ENCODE data around the gene SLC27A1.
A peak's percentile ranks its signal among the peaks of the same experiment; 100 is the strongest.

The SLC27A1 gene

DNA sequence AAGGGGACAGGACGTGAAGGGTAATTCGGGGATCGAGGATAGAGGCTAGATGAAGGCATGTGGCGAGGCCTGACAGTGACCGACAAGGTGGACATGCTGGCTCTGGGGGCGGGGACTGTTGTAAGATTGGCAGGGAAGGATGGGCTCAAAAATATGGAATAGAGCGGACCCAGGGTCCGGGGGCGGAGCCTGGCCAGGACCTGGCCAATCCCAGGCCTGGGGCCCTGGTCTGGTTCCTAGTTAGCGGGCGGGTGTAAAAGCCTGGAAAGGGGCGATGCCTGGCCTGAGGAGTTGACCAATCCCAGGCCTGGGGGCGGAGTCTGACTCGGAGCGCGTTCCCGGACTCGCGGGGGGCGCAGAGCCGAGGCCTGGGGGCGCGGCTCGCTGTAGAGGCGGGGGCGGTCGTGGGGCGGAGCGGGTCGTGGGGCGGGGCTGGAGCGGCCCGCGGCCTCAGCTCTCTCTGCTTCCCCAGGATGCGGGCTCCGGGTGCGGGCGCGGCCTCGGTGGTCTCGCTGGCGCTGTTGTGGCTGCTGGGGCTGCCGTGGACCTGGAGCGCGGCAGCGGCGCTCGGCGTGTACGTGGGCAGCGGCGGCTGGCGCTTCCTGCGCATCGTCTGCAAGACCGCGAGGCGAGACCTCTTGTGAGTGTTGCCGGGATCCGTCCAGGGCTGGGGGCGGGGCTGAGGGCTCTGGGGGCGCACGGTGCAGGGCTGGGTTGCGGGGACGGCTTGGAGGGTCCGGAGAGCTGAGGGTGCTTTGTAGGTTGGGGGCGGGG, at the start of gene SLC27A1:
Gene SLC27A1 (plus strand): TSS at position 457 of the 774 bp plus-strand sequence. CDS start 17 bp downstream, at position 474.
- peak; percentile 94 for DNase-seq

- DNase-seq, result no peak
These were observed 48.4 kb upstream of the SLC27A1 start for GRCh38 chr19:17421942-17422341.

- DNase-seq, result no peak
These were observed 46.7 kb upstream of the SLC27A1 start for GRCh38 chr19:17423429-17424208.

- DNase-seq, result peak; percentile 29
These were observed 45.5 kb upstream of the SLC27A1 start for GRCh38 chr19:17424743-17425365.

DNA sequence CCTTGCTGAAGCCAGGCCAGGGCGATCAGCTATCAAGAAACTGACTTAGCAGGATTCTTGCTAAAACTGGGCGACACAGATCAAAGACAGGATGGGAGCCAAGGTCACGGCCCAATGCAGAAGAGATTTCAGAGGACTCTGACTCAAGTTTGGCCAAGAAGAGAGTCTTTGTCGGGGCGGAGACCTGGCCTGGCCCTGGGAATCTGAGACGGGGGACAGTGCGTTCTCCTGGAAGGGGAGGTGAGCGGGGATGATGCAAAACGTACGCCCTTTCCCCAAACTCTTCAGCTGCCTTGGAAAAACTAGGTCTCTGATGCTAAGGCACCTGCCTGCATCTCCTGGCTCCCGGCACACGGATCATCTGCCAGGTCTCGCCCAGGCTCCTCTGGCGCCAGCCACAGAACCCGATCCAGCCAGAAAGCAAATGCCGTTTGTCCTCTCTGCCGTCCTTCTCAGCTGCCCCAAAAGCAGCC, 40.6 kb upstream of the SLC27A1 start:
- DNase-seq, result no peak

DNA sequence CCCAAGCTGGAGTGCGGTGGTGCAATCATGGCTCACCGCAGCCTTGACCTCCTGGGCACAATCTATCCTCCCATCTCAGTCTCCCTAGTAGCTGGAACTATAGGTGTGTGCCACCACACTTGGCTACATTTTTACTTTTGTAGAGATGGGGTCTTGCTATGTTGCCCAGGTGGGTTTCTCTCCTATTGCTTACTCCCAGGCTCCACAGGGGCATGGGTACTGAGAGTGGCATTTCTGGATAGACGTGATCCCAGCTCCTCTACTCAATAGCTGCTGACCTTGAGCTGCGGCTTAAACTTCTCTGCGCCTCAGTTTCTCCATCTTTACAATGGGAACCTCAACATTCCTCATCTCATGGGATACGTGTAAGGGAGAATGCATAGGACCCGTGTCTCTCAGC, 38.9 kb upstream of the SLC27A1 start:
- no peak for DNase-seq

DNA sequence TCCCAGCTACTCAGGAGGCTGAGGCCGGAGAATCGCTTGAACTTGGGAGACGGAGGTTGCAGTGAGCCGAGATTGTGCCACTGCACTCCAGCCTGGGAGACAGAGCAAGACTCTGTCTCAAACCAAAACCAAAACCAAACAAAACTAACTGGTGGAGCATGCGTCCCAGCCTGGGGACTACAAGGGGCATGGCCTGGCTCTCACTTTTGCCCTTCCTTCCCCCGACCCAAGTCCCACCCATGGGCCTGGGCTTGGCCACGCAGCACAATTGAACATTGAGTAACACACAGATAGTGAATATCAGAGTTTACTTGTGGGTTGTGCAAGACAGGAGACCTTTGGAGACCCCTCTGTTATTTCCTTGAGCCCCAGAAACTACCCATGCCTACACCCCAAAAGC, 35.1 kb upstream of the SLC27A1 start:
- DNase-seq, result no peak

DNA sequence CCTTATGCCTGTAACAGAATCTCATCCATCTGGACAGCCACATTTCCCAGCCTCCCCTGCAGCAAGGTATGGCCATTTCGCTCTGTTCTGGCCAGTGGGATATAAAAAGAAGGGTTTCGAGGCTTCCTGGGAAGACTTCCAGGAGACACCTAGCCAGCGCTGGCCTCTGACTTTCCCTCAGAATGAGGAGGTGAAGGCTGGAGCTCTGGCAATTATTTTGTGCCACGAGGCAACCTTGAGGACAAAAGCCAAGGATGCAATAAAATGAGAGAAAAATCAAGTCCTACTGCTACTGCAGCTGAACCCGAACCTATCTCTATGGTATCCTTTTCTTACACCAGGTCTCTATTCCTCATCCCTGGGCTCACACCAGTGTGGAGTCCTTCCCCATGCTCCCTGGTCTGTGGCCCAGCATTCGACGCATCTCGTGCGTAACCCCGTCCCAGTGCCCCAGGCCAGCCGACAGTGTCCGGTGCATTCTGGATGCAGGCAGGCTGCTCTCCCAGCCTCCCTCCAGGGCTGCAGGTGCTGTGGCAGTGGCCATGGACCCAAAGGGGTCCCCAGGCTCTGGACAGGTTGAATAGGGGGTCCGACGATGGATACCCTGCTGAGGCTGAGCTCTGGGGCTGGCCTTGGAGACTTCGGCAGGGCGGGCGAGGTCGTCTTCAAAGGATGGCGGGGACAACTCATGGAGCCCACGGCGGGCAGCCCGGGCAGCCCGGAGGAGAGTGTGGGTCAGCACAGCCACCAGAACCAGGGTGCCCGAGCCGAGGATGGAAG, 34.0 kb upstream of the SLC27A1 start:
- DNase-seq, result no peak

DNA sequence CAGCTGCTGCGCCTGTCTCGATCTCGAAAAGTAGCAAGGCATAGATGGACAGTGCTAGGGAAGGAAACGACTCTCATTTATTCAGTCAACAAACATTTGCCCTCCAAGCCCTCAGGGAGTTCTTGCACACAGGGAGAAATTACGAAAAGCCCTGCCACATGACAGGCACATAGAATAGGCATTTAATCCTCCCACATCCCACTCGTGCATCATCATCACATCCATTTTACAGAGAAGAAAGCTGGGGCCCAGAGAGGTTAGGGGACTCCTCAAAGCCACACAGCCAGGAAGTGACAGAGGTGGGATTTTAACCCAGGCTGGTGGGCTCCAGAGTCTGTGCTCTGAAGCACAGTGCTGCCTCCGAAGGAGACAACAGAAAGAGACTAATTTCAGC, 33.5 kb upstream of the SLC27A1 start:
- no peak for DNase-seq

DNA sequence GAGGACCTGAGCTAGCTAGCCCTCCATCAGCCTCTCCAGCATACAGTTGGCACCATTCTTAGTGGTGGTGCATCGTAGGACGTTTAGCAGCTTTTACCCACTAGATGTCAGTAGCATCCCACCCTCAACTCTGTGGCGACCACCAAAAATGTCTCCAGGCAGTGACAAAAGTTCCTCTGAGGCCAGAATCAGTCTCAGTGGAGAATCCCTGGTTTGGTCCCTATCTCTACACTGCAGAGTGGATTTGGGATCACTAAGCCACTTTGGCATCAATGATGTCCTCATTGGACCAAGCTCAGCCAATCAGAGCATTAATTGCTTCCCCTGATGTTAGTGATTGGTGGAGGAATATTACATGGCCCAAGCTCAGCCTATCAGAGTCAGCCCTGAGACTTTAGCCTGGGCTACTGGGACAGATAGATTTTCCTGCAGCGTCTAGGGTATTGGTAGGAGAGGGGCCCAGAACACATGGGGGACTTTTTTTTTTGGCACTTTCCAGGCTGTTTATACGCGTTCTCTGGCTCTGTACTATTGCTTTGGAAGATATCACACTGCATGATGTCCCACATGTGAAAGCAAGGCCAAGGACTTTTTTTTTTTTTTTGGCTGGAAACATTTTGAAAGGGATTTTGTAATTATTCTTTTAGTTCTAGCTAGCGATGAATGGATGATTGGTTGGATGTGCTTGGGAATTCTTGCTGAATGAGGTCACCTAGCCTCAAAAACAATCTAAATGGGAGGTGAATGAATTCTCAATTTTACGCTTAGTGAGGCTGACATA, 28.9 kb upstream of the SLC27A1 start:
- DNase-seq, result peak; percentile 24

GRCh38 chr19:17445526-17446165, 24.7 kb upstream of the SLC27A1 start:
- DNase-seq, result no peak

DNA sequence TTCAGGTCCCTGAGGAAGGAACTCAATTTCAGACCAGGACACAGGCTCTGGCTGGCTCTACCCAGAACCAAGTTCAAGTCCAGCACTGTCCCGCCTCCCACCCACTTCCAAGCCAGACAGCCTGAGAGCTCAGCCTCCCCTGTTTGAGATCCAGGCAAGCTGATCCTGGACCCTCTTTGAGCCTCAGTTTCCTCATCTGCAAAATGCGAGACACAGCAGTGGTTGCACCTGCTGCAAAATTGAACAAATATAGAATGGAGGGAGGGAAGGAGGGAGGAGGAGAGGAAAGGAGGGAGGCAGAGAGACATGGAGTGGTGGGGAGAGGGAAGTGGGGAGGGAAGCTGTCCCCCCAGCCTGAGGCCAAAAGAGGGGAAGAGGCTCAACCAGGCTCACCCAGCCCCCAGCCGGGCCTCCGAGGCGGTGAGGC, 22.6 kb upstream of the SLC27A1 start:
- DNase-seq, result no peak

GRCh38 chr19:17448131-17448967, 22.0 kb upstream of the SLC27A1 start, which contains the start of gene TMEM221:
TSS of gene TMEM221 (minus strand) at chr19:17448668. CDS start at chr19:17448462, 206 bp downstream.
- DNase-seq, result peak; percentile 67

DNA sequence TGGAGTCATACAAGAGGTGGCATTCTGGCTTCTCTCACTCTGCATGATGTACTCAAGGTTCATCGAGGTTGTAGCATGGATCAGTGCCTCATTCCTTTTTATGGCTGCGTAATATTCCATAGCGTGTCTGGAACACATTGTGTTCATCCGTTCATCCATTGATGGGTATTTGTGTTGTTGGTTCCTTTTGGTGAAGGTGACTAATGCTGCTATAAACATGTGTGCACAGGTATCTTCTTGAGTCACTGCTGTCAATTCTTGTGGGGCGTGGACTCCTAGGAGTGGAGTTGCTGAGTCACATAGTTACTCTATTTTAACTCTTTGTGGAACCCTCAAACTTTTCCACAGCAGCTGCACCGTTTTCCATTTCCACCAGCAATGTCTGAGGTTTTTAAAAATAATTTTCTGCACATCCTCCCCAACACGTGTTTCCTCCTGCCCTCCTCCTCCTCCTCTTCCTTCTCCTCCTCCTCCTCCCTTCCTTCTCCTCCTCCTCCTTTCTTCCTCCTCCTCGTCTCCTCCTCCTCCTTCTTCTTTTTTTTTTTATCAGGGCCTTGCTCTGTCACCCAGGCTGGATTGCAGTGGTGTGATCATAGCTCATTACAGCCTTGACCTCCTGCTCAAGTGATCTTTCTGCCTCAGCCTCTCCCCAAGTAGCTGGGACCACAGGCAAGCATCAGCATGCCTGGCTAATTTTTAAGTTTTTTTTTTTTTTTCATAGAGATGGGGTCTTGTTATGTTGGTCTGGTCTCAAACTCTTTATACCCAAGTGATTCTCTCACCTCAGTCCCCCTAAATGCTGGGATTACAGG, 19.9 kb upstream of the SLC27A1 start:
- peak; percentile 16 for DNase-seq

GRCh38 chr19:17451820-17452219, 18.5 kb upstream of the SLC27A1 start:
- DNase-seq, result no peak

- DNase-seq, result no peak
These were observed 15.7 kb upstream of the SLC27A1 start for GRCh38 chr19:17454576-17455071.

DNA sequence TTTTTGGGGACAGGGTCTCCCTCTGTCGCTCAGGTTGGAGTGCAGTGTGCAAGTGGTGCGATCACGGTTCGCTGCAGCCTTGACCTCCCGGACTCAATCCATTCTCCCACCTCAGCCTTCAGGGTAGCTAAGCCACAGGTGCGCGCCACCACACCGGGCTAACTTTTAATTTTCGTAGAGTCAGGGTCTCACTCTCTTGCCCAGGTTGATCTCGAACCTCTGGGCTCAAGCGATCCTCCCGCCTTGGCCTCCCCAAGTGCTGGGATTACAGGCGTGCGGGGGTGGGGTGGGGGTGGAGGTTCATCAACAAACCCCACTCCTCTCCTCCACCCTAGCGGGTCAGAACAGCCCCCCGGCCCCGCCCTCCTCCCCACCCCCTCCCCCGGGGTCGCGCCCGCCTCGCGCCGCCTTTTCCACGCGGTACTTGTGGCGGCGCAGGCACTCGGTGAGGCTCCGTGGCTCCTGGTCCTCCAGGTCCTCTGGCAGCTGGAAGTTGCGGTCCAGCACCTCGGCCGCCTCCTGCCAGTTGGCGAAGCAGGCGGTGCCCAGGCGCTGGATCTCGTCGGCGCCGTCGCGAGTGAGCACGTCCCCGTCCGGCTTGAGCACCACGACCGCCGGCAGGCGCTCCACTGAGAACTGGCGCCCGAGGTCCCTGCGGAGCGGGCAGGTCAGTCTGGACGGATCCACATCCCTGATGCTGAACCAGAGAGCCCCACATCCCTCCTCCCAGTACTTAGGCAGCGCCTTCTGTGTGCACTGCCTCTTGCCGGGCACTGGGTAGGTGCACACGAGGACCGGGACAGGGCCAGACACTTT, 14.8 kb upstream of the SLC27A1 start:
- no peak for DNase-seq

- DNase-seq, result no peak
These were observed 14.2 kb upstream of the SLC27A1 start for GRCh38 chr19:17456127-17456526.

All from CD4-positive, alpha-beta T cell treated with Interleukin-10 for 1 hour (primary cell).